GM18858 (cell line): ENCODE measurements around the gene DBT.
"Not testable (repeated sequence)": the region's sequence is repeated elsewhere in the genome, so short reads cannot be mapped to it uniquely, and the experiment has no call there.

Source experiments
- ATAC-seq: cut with Tn5 transposase; IDR thresholded peaks from one replicate; pipeline ENCODE4 v1.9.1; 2021; ENCODE audit not compliant: unreplicated experiment

DBT gene

DNA sequence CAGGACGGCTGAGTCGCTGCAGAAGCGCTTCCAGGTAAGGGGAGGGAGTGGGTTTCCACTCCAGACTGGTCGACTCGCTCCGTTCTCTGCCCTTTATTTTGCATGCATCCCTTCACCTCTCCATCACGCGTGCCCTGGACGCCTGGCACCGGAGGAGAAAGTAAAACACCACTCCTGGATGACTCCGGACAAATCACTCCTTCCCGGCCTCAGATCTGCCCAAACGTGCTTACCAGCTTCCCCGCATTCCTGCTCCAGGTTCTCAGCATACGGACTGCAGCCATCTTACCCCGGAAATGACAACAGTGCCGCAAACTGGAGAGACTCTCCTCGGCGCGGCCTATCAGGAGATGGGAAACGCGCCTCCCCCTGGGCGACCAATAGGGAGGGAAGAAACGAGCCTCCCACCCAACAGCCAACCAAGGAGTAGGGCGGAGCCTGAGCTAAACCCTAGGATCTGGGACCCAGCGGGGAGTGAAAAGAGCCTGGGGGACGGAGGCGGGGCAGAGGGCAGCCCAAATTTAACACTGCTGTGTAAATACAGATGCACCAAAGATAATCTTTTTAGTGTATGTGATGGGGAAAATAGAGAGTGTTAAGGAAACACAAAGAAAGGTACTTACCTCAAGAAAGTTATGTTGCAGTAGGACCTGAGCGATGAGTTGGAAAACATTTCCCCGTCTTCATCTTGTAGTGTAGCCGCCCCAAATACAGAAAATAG lies at the start of gene DBT:
Gene DBT, minus strand, starts transcription at position 298 of the 721 bp plus-strand sequence. Its CDS starts 14 bp downstream, at position 284.
- peak; percentile 100 for ATAC-seq

- ATAC-seq = no peak
Observed at GRCh38 chr1:100298512-100298911, 48.9 kb upstream of the DBT start.

DNA sequence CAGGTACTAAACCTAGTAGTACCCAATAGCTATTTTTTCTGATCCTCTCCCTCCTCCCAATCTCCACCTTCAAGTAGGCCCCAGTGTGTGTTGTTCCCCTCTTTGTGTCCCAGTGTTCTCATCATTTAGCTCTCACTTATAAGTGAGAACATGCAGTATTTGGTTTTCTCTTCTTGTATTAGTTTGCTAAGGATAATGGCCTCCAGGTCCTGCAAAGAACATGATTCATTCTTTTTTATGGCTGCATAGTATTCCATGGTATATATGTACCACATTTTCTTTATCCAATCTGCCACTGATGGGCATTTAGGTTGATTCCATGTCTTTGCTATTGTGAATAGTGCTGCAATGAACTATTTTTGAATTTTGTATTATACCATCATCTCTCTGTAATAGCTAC lies 47.4 kb upstream of the DBT start:
- not testable (repeated sequence) for ATAC-seq

DNA sequence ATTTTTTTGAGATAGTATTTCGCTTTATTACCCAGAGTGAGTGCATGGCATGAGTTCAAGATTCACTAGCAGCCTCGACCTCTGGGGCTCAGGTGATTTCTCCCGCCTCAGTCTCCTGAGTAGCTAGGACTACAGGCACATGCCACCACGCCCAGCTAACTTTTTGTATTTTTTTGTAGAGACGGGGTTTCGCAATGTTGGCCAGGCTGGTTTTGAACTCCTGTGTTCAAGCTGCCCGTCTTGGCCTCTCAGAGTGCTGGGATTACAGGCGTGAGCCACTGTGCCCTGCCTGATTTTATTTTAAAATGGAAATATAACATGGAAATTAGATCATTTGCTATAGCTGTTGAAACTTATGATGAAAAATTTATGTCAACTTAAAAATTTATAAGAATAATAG lies 46.5 kb upstream of the DBT start:
- ATAC-seq = no peak

DNA sequence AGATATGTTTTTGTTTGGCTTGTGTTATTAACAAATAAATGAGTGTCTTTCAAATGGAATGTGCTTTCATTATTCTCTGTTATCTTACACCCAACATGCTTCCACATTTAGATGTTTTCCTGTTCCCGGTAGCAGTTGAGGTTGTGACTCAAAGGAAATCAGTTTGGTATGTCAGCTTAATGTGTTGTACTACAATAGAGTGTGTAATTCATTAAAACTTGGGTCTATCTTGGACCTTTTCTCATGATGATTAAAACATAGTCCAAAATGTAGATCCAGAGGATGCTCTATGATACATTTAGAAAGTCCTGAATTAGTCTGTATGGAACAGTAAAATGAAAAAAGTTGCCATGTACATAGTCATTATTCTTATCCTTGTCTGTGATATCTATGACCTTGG lies 43.1 kb upstream of the DBT start:
- no peak for ATAC-seq

DNA sequence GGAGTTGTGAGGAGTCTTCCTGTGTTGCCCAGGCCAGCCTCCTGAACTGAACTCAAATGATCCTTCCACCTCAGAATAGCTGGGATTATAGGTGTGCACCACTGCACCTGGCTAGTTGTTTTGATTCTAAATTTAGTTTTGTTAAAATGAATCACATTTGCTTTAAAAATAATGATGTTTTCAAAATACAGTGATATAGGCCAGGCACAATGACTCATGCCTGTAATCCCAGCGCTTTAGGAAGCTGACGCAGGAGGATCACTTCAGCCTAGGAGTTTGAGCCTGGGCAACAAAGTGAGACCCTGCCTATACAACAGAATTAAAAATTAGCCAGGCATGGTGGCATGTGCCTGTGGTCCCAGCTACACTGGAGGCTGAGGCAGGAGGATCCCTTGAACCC lies 40.7 kb upstream of the DBT start:
- ATAC-seq = no peak

- ATAC-seq = no peak
Observed at GRCh38 chr1:100287162-100287561, 37.5 kb upstream of the DBT start.

GRCh38 chr1:100284591-100284990 lies 35.0 kb upstream of the DBT start:
- no peak for ATAC-seq

GRCh38 chr1:100279954-100280682 lies 30.5 kb upstream of the DBT start:
- no peak for ATAC-seq

DNA sequence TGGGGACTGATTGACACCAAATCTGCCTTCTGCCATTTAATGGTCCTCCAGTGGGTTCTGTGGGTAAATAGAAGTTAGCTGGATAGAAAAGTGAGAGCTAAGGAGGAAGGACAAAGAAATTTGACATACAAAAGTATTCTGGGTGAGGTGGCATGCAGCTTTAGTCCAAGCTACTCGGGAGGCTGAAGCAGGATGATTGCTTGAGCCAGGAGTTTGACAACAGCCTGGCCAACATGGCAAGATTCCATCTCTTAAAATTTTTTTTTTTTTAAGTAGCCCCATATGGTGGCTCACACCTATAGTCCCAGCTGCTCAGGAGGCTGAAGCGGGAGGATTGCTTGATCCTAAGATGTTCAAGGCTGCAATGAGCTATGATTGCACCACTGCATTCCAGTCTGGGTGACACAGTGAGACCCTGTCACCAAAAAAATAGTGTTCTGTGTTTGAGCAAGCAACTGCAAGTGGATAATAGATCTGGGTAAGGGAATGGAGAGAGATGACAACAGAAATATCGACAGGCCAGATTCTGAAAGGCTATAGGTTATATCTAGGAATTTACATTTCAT lies 29.8 kb upstream of the DBT start:
- no peak for ATAC-seq

GRCh38 chr1:100277866-100278265 lies 28.2 kb upstream of the DBT start:
- ATAC-seq = no peak

DNA sequence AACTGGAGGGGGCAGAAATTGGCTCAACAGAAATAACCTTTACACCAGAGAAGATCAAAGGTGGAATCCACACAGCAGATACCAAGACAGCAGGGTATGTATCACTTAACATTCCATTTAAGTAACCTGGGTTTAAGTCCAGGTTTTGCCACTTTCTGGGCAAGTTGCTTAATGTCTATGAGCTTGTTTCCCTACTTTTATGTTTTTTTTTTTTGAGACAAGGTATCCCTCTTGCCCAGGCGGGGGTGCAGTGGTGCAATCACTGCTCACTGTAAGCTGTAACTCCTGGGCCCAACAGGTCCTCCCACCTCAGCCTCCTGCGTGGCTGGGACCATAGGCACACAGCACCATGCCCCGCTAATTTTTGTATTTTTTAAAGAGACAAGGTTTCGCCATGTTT lies 18.6 kb upstream of the DBT start:
- ATAC-seq = no peak

DNA sequence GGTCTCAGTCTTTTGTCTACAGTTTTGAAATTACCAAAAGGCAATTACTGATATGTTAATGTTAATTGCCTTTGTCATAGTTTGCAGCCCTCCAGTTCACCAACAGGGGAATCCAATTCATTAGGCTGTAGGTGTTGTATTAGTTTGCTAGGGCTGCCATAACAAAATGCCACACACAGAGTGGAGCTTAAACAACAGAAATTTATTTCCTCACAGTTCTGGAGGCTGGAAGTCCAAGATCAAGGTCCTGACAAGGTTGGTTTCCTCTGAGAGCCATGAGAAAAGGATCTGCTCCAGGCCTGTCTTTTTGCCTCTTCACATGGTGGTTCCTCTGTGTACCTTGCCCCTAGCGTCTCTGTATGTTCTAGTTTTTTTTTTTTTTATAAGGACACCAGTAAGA lies 17.6 kb upstream of the DBT start:
- no peak for ATAC-seq

DNA sequence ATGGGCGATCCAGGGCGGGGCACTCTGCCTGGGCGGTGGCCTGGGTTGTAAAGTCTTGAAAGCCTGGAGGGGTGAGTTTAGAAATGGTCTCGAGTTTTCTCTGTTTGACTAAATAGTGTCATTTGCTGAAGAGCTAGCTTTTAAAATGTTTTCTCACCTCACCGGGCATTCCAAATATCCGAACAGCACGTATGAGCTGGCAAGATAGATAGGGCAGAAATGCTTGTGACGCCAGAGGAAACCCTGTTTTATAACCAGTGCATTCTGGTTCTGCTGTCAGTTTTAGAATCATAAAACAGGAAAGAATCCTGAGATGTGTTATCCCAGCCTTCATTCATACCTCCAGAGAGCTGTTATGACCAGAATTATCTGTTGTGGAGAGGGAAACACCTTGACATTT lies 17.1 kb upstream of the DBT start:
- ATAC-seq = no peak

DNA sequence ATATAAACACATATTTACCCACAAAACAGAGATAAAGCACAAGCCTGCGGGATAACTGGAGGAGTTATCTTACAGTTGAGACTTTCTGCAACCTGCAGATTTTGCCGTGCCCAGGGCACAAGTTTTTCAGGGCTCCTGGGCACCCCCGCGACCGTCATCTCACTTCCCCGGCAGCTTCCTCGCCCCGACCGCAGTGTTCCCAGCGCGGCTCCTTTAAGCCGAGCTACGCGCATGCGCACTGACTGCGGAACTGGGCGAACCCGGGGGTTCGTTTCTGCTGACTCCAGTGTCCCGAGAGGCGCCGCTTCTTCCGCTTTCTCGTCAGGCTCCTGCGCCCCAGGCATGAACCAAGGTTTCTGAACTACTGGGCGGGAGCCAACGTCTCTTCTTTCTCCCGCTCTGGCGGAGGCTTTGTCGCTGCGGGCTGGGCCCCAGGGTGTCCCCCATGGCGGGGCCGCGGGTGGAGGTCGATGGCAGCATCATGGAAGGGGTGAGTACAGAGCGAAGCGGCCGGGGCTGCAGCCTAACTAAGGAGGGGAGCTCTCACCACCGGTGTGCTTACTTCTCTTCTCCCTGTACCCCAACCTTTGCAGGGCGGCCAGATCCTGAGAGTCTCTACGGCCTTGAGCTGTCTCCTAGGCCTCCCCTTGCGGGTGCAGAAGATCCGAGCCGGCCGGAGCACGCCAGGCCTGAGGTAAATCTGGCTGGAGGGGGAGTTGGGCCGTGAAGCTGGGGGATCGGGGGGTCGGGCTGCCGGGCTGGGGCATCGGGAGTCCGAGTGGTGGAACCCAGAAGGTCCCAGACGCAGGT lies 16.5 kb upstream of the DBT start, which contains the start of gene RTCA:
Gene RTCA, plus strand, starts transcription at position 286 of the 810 bp plus-strand sequence. Its CDS starts 160 bp downstream, at position 446.
- peak; percentile 94 for ATAC-seq

DNA sequence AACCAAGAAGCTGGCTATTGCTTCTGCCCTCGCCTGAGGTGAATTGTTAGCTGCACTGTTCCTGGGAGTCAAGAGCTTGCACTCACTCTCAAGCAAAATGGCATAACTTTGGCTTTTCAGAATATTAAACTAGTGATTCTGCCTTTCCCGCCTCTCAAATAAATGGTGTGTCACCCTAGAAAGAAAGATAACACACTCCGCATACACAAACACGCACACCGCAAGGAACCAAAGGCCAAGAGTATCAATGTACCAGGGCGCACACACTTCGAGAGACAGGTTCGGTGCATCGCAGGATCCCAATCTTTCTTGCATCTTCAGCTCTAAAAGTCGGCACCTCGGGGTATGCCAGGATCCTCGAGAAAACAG lies 15.9 kb upstream of the DBT start:
- ATAC-seq = peak; percentile 9

DNA sequence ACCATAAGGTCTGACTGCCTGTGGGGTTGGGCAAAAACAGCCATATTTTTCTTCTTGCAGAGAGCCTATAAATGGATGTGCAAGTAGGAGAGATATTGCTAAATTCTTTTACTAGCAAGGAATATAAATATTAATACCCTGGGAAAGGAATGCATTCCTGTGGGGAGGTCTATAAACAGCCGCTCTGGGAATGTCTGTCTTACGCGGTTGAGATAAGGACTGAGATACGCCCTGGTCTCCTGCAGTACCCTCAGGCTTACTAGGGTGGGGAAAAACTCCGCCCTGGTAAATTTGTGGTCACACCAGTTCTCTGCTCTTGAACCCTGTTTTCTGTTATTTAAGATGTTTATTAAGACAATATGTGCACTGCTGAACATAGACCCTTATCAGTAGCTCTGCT lies 14.4 kb upstream of the DBT start:
- ATAC-seq = not testable (repeated sequence)

DNA sequence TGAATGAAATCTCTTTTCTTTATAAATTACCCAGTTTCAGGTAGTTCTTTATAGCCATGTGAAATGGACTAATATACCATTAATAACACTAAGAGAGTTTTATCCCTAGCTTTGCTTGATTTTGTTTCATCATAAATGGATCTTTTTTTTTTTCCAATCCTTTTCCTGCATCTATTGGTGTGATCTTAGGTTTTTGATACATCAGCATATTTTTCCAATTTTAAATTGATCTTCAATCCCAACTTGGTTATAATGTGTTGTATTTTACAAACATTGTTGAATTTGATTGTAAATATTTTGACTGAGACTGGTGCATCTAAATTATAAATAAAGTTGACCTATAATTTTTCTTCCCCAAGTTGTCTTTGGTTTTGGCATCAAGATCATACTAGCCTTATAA lies 12.1 kb upstream of the DBT start:
- no peak for ATAC-seq

GRCh38 chr1:100258427-100258826 lies 8.8 kb upstream of the DBT start:
- not testable (repeated sequence) for ATAC-seq

DNA sequence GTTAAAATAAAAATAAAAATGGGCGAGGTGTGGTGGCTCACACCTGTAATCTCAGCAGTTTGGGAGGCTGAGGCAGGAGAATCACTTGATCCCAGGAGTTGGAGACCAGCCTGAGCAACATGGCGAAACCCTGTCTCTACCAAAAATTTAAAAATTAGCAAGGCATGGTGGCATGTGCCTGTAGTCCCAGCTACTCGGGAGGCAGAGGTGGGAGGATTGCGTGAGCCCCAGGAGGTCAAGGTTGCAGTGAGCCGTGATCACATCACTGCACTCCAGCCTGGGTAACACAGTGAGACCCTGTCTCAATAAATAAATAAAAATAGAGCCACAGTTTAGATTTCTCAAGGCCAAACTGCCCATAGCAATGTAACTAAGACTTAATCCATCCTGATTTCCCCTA lies 6.6 kb upstream of the DBT start:
- not testable (repeated sequence) for ATAC-seq

DNA sequence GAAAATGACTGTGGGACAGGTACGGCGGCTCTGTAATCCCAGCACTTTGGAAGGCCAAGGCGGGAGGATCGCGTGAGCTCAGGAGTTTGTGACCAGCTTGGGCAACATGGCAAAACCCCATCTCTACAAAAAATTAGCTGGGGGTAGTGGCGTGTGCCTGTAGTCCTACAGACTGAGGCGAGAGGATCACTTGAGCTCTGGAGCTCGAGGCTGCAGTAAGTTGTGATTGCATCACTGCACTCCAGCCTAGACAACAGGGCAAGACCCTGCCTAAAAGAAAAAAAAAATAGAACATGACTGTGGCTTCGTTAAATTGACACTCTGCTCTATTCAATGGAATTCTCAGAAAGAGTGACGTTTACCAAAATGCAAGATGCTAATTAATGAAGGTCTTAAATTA lies 3.9 kb upstream of the DBT start:
- ATAC-seq = no peak
